Activated CD8-positive, alpha-beta memory T cell treated with anti-CD3 and anti-CD28 coated beads, Interleukin-2, amount 50 U/mL, for 48 hours (primary cell): ENCODE measurements around the gene CCDC9B.

ENCODE experiments used
- DNase-seq: peaks from one replicate; pipeline ENCODE4 v3.0.0-alpha.2; 2020

CCDC9B gene

DNA sequence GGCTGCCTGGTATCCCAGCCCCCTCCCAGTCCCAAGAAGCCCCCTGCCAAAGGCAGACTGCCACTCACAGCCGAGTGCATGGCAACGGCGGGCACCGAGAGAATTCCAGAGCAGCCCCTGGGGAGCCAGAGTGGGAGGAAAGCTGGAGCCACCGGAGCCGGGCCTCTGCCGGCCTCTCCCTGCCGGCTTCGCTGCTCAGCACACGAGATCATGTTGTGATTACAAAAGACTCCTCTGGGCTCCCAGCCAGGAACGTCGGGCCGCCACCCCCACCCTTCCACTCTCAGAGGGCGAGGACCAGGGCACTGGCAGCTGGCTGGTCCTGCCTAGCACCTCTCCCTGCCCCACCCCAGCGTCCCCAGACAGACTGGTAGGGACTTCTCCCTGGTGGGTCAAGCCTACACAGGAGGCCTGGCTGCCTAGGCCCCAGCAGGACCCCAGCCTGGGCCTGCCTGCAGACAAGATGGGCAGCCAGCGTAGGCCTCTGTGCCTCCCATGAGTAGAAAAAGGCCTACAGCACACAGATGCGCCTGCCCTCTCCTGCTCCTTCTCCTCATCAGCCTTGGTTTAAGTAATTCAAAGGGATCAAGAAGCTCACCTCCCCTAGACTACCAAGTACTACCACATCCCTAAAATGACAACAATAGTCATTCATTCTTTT is at the start of gene CCDC9B:
Gene CCDC9B, minus strand, starts transcription at position 200 of the 661 bp plus-strand sequence. Its CDS starts 120 bp downstream, at position 80.
- DNase-seq: no peak

DNA sequence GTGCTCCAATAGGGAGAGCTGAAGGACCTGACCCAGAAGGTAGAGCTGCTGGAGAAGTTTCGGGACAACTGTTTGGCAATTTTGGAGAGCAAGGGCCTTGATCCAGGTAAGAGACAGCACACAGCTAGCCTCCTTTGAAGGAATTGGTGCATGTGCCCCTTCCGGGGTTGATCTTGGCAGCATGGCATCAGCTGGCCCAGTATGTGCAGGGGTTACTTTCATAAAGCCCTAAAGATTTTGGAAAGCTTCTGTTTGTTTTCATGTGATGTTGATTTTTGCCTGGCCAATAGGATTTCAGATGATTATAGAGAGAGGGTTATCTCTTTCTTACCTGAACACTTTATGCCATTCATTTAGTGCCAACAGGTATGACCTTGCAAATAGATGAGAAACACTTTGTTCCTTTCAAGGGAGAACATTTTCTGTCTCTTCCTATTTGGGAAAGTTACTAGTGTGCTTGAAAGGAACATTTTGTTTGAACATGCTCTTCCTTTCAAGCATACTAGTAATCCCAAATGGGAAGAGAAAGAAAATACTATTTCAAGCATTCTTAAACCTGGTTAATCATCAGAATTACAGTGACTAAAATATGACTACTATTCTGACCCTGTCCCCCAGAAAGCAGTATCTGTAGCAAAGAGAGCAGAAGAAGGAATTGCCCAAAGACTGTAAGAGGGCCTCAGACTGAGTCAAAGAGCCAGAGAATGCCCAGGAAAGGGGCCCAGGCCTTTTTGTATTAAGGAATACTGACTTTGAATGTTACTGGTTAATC is 49.3 kb upstream of the CCDC9B start:
- DNase-seq: no peak

DNA sequence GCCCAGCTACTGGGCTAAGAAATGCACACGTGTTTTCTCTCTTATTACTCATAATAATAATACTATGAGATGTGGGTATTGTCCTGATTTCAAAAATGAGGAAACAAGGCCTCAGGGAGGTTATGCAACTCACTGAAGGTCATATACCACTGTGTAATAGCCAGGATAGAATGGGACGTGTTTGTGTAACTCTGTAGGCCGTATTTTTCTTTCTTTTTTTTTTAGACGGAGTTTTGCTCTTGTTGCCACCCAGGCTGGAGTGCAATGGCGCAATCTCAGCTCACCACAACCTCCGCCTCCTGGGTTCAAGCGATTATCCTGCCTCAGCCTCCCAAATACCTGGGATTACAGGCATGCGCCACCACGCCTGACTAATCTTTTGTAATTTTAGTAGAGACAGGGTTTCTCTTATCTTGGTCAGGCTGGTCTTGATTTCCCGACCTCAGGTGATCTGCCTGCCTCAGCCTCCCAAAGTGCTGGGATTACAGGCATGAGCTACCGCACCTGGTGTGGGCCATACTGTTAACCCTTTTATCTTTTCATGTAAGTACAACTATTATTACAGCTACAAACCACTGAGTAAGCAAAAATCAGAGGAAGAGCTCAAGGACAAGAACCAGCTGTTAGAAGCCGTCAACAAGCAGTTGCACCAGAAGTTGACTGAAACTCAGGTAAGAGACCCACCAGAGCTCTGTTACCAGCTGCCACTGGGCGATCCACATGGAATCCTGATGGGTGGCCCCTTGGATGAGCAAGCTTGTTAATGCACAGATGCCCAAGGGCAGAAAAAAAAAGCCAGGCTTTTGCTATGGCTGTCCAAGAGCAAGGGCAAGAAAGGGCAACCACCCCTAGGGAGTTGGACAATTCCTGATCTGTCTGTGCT is 48.4 kb upstream of the CCDC9B start:
- no peak for DNase-seq

DNA sequence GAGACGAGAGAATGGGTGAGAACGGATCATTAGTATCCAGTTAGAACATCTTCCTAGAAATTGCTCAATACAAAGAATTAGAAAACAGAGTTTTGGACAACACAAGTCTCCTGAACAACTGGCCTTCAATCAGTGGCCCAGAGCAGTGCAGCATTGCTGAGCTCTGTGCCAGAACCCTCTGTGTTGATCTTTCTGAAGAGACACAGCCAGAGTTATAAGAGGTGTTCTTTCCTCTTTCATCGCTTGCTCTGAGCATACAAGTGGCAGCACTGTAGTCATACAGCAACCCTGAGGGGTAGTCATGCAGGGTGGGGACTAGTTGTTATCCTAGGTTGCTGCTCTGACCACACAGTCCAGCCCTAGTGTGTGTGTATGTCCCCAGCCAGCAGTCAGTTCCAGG is 45.7 kb upstream of the CCDC9B start:
- no peak for DNase-seq

DNA sequence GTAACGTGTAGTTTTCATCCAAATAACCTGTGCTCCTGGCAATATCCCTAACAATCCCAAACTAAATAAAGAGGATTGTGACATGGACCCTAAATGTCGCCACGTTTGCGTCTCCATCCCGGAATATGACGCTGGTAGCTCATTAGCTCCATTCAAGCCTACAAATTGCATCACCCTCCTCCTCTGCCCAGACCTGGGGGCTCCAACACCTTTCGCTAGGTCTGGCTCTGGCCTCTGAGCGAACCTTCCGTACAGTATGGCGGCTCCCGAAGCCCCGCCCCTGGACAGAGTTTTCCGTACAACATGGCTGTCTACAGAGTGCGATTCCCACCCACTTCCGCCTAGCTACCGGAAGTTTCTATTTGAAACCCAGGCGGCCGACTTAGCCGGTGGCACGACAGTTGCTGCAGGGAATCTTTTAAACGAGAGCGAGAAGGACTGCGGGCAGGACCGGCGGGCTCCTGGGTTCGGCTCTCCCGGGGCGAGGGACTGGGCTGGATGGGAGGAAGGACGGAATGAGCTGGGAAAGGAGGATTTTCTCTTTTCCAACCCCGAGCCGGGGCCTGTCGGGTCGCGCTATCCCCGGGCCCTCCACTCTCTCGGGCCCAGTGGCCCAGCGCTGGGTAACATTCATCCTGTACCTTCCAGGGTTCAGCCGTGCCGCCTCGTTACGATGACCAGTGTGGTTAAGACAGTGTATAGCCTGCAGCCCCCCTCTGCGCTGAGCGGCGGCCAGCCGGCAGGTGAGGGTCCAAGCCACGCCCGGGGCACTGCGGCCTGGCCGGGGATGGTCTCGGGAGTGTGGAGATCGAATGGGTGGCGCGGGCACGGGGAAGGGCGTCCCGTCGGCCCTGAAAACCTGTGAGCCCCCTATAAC is 42.1 kb upstream of the CCDC9B start, which contains the start of gene KNSTRN:
Gene KNSTRN, plus strand, starts transcription at position 142 of the 877 bp plus-strand sequence. Its CDS starts 115 bp downstream, at position 257.
- peak; percentile 94 for DNase-seq

DNA sequence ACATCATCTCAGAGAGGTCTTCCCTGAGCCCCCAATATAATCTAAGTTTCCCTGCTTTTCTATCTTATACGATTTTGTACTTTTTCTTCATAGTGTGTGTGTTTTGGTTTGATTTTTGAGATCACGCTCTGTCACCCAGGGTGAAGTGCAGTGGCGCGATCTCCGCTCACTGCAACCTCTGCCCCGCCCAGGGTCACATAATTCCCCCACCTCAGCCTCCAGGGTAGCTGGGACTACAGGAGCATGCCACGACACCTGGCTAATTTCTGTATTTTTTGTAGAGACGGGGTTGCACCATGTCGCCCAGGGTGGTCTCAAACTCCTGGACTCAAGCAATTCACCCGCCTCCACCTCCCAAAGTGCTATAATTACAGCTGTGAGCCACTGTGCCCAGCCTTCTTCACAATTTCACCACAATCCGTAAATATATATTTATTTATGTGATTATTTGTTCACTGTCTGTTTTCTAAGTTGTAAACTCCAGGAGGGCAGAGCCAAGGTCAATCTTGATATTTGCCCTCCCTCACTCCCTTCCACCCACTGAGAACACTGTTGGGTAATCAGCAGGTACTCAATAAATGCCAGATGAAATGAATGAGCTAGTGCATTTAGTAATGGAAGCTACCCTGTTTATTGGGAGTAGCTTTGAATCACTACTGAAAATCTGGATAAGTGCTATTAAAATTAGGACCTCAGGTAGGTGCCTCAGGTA is 41.2 kb upstream of the CCDC9B start:
- no peak for DNase-seq

DNA sequence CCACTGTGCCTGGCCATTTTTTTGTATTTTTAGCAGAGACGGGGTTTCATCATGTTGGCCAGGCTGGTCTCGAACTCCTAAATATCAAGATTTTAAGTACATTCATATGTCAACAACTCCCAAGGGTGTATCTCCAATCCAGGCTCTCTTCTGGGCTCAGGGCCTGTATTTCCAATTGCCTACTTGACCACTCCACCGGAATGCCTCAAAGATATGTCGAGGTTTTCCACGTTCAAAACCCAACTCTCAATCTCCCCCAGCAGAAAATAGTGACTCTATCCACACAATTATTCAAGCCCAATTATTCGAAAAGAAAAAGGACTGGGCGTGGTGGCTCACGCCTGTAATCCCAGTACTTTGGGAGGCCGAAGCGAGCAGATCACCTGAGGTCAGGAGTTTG is 39.9 kb upstream of the CCDC9B start:
- no peak for DNase-seq

DNA sequence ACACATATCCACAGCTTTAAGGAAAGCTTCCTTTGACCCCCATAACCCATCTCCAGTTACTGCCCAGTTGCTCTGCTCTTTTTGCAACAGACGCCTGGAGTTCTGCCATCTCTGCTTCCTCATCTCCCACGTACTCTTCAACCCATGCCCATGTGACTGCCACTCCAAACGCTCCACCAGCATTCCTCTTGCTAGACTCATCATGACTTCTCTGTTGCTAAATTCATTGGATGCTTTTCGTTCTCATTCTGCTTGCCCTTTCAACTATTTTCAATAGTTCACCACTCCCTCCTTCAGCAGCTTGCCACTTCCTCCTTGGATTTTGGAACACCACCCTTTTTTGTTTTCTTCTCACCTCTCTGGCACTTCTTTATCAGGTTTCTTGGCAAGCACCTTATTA is 39.1 kb upstream of the CCDC9B start:
- no peak for DNase-seq

DNA sequence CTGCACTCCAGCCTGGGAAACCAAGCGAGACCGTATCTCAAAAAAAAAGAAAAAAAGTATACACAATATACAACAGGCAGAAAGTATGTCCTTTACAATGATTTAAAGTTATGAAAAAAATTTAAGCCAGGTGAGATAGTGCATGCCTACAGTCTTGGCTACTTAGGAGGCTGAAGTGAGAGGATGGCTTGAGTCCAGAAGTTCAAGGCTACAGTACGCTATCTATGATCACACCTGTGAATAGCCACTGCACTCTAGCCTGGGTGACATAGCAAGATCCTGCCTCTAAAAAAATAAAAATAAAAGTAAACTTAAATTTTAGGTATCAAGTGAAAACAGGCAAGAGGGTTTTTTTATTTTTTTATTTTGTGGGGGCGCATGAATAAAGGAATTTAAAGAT is 38.6 kb upstream of the CCDC9B start:
- no peak for DNase-seq

DNA sequence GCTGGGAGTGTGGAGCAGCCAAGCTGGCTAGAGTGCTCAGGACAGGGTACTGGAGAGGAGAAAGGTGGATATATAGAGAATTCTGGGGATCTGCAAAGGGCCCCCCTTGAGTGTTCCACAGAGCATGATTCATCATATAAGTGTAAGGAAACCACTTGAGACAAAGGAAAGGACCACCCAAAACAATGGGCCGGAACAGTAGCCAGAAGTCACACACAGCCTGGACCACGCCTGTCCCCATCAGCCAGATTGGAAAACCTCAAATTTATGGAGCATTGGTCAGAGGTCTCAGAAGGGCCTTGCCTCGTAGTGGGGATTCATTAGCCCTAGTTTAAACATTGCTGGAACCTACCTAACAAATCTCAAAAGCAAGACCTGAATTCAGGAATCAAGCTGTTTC is 36.9 kb upstream of the CCDC9B start:
- no peak for DNase-seq

DNA sequence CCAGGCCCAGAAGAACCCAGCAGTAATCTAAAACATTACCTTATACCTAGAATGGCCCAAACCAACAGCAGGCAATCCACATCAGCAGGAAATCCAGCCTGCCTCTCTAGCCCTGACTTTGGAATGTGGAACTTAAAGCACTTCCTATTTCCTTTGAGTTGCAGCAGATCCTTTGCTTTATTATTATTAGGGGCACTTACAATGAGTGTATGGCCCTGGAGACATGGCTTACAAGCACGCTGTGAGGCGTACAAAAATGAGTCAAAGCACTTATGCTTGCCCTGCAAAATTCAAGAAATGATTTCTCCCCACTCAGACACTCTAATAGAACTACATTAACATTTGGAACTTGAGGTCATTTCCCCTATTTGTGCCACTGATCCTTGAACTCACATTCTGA is 32.2 kb upstream of the CCDC9B start:
- no peak for DNase-seq

DNA sequence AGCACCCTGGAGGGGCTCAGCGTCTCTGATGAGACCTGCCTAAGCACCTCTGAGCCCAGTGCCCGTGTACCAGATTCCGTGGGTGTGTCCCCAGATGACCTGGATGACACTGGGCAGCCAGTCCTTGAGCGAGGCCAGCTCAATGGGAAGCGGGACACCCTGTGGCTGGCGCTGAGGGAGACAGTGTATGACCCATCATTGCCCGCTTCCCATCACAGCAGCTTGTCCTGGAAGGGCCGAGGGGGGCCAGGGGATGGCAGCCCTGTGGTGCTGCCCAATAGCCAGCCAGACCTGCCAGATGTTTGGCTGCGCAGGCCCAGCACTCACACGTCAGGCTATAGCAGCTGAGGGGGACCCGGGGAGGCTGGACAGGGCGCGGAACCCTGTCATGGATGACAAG is 29.2 kb upstream of the CCDC9B start:
- DNase-seq: no peak

DNA sequence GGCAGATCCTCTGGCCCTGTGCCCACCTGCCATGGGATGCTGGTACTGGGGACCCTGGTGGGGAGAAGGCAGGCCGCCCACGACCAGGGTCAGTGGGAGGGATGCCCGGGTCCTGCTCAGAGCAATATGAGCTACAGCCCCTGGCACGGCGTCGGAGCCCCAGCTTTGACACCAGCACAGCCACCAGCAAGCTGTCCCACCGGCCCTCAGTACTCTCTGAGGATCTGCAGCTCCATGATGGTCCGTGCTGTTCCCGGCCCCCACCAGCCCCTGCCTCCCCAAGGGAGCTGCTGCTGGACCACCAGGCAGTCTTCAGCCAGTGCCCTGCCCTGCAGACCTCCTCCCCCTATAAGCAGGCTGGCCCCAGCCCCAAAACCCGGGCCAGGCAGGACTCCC is 28.7 kb upstream of the CCDC9B start:
- DNase-seq: no peak

DNA sequence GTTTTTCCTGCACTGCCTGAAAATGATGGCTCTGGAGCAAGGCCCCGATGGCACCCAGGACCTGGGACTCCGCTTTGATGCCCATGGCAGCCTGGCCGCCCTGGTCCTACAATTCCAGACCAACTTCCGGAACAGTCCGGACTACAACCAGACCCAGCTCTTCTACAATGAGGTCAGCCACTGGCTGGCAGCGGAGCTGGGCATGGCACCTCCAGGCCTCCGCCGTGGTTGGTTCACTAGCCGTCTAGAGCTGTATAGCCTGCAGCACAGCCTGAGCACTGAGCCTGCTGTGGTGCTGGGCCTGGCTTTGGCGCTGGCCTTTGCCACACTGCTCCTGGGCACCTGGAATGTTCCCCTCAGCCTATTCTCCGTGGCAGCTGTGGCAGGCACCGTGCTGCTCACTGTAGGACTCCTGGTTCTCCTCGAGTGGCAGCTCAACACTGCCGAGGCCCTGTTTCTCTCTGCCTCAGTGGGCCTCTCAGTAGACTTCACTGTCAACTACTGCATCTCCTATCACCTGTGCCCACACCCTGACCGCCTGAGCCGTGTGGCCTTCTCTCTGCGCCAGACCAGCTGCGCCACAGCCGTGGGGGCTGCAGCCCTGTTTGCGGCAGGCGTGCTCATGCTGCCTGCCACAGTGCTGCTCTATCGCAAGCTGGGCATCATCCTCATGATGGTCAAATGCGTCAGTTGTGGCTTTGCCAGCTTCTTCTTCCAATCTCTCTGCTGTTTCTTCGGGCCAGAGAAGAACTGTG is 28.2 kb upstream of the CCDC9B start:
- DNase-seq: no peak

DNA sequence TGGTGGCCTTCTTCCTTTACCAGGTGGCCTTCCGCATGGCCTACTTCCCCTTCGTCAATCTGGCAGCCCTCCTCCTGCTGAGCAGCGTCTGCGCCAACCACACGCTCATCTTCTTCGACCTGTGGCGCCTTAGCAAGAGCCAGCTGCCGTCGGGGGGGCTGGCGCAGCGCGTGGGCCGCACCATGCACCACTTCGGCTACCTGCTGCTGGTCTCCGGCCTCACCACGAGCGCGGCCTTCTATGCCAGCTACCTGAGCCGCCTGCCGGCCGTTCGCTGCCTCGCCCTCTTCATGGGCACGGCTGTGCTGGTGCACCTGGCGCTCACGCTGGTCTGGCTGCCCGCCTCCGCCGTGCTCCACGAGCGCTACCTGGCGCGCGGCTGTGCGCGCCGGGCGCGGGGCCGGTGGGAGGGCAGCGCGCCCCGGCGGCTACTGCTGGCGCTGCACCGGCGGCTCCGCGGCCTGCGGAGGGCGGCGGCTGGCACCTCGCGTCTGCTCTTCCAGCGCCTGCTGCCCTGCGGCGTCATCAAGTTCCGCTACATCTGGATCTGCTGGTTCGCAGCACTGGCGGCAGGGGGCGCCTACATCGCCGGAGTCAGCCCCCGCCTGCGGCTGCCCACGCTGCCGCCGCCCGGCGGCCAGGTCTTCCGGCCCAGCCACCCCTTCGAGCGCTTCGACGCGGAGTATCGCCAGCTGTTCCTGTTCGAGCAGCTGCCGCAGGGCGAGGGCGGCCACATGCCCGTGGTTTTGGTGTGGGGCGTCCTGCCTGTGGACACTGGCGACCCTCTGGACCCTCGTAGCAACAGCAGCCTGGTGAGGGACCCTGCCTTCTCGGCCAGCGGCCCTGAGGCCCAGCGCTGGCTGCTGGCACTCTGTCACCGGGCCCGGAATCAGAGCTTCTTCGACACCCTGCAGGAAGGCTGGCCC is 27.2 kb upstream of the CCDC9B start:
- DNase-seq: peak; percentile 90

DNA sequence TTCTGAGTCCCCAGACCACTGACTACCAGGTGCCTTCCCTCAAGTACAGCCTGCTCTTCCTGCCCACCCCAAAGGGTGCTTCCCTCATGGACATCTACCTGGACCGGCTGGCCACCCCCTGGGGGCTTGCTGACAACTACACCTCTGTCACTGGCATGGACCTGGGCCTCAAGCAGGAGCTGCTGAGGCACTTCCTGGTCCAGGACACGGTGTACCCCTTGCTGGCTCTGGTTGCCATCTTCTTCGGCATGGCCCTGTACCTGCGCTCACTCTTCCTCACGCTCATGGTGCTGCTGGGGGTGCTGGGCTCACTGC is 26.6 kb upstream of the CCDC9B start:
- DNase-seq: no peak

DNA sequence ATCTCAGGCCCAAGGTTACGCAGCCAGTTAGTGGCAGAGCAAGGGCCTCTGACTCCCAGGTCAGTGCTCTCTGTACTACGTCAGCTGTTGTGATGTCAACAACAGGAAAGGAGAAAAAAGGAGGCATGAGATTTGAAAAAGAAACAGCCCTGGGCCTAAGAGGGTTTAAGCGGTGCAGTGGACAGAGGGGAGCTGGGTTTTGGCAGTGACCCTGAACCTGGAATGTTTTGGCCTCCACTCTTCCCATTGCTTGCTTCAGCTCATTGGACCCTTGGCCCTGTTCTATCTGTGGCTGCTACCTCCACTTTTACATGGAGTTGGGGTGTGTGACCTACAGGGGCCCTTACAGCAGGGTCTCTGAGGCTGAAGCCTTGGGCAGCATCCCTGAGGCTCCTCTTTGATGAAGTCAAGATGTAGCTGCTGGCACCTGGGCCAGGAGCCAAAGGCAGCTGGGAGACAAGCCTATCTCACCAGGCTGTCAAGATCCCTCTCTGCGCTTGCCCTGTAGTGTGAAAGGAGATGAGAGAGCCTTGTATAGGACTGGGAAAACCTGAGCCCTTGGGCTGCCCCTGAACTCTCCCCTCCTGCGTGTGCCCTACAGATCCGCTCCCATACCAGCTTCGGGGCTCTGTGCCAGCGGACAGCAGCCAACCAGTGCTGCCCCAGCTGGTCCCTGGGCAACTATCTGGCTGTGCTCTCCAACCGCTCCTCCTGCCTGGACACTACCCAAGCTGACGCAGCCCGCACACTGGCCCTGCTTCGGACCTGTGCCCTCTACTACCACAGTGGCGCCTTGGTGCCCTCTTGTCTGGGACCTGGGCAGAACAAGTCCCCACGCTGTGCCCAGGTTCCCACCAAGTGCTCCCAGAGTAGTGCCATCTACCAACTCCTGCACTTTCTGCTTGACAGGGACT is 26.0 kb upstream of the CCDC9B start:
- no peak for DNase-seq

DNA sequence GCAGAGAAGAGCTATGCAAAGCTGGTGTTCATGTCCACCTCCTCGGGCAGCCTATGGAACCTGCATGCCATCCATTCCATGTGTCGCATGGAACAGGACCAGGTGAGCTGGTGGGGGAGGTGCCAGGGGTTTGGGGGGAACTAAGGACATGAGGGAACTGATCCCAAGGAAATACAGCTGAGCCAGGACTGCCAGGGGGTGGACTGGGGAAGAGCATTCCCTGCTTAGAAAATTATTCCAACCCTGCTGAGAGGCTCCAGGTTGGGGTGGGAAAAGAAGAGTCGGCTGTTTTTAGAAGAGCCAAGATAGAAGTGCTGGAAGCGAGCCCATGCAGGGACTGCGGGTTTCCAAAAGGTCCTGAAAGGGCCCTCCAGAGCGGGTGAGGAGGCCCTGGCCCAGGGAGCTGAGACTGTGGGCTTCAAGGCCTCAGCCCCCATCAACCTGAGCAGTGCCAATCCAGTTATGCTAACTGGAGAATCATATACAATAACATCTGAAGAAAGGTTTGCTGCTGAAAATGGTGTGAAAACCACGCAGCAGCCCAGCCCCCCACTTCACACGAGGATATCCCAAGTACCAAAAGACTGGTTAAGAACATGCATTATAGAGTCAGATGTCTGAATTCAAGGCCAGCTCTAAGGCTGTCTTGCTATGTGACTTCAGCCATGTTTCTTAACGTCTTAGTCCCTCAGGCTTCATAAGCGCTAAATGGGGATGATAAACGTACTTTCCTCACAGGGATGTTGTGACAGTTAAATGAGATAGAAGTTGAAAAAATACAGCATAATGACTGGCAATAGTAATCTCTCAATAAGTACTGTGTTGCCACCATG is 25.1 kb upstream of the CCDC9B start:
- DNase-seq: no peak
